HG02759 (cell line): Measurements from ENCODE around the gene SLC38A4.

Source experiments
- ATAC-seq: cut with Tn5 transposase; IDR thresholded peaks from one replicate; pipeline ENCODE4 v1.9.1; 2021; ENCODE audit warnings: mild to moderate bottlenecking, moderate library complexity; ENCODE audit not compliant: unreplicated experiment

The SLC38A4 gene

DNA sequence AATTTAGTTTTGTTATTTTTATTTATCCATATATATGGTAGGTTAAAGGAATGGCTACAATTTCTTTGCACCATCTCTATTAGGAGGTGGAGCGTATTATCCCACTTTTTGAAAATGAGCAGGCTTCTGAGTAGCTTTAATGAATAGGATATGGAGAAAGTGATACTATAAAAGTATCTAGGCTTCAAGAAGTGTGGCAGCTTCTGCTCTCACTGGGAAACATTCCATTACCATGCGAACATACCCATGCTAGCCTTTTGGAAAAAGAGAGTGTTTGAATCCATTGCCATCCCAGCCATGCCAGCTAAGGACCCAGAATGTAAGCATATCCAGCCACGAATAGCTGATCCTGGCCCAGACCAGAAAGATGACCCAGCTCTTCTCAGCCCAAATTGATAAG, 107.3 kb downstream of the SLC38A4 start:
- ATAC-seq = no peak

- ATAC-seq = no peak
Measured at GRCh38 chr12:46717868-46718267, 107.9 kb downstream of the SLC38A4 start.

GRCh38 chr12:46717159-46717558, 108.6 kb downstream of the SLC38A4 start:
- ATAC-seq = no peak
